Measurements from ENCODE around the gene SQSTM1. TPM values are rescaled to one million over a fixed set of nuclear protein-coding genes. Genes with fewer than 3 reads are reported as not detected.

The SQSTM1 gene
- total and polyA plus RNA-seq, 2 donors (not counting 1 experiment from before 2014, with no cell fraction given): 72.2 to 400 TPM

DNA sequence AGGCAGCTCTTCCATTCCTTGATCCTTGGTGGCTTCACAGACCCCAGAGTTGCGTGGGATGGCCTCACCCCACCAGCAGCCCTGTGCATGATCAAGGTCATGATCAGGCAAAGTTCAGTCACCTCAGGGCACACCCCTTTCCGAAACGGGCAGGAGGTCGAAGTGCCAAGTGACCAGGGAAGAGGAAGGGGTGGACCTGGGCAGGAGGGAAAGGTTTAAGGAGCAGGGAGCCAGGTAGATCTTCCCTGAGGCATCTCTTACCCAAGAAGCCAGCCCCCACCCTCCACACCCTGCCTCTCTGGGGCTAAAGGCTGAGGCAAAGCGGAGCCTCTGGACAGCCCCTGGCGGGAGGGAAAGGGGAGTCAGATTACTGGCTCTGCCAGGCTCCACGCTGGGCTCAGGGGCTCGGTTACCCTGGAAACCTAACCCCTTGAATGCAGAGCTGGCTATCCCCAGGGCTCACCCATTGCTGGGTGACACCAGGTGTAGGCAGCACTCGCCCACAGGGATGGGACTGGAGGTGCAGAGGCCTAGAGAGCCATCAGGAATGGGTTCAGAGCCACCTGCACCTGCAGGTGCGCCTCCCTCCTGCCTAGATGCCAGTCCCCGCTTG is 17.6 kb upstream of the SQSTM1 start:
- Histone ChIP-seq H2AFZ (ENCODE audit: insufficient read depth, low read depth, low read length, poor library complexity, severe bottlenecking) (no peak overlapping the region), H3K79me2 (ENCODE audit: control insufficient read depth, insufficient read depth, low read length) (peaks cover 39% of the 10 kb centered on the region), H3K4me3 (ENCODE audit: control extremely low read depth in 1 of 5, extremely low read depth in 1 of 5, insufficient read depth in 1 of 5, low read depth in 2 of 5, low read length in 4 of 5) (no peak overlapping the region), H3K9me3 (ENCODE audit: control extremely low read depth in 1 of 3, control insufficient read depth in 2 of 3, insufficient read depth in 1 of 3, low read length in 2 of 3) (no peaks in the 10 kb centered on the region), H4K20me1 (ENCODE audit: control insufficient read depth, insufficient read depth, low read length, poor library complexity, severe bottlenecking) (peaks cover 59% of the 10 kb centered on the region), H3K27ac (ENCODE audit: low read length in 2 of 2) (no peak overlapping the region), H3K4me2 (replicated peaks; ENCODE audit: low read depth, low read length, poor library complexity, severe bottlenecking) (peak overlapping the region; percentile 94), H3K36me3 (replicated peaks in 1 of 2; ENCODE audit: control extremely low read depth in 1 of 2, control insufficient read depth in 1 of 2, extremely low read depth in 1 of 2, insufficient read depth in 2 of 2, low read length in 1 of 2) (peaks cover 0 to 29% of the 10 kb centered on the region in 2 experiments), H3K4me1 (ENCODE audit: control insufficient read depth in 2 of 2, insufficient read depth in 2 of 2, low read length in 2 of 2) (peaks cover 28 to 36% of the 10 kb centered on the region in 2 donors), H3K27me3 (replicated peaks in 1 of 4; ENCODE audit: control extremely low read depth in 1 of 4, control insufficient read depth in 3 of 4, insufficient read depth in 4 of 4, low read length in 3 of 4) (no peaks in the 10 kb centered on the region), H3K9ac (ENCODE audit: low read length) (no peak overlapping the region)
- DNase-seq (peak; percentile 19), ATAC-seq (ENCODE audit: low read depth) (no peak)
- intact Hi-C loops (cut with micrococcal nuclease): loop anchor here (1.0 to 5.0 kb wide), 5 partner anchors 34 to 269 kb away; partner anchors contain the start of genes RNF130 and TBC1D9B
- H3K27ac Mint-ChIP-seq: no peak overlapping the region
- TF ChIP-seq EZH2 (IDR thresholded peaks at IDR 0.05; ENCODE audit: borderline replicate concordance, insufficient read depth, low read depth, low read length, poor library complexity, severe bottlenecking) (no peak), CTCF (IDR thresholded peaks at IDR 0.05) (no peak)
- H3K27me3 Mint-ChIP-seq: no peaks in the 10 kb centered on the region
- H3K4me1 Mint-ChIP-seq: peaks cover 30% of the 10 kb centered on the region
- POLR2A ChIA-PET: interaction anchor here (0.5 to 1.6 kb wide), 5 partner anchors 8 to 168 kb away, joined by 3 to 21 read pairs (median 4); partner anchors contain the start of gene SQSTM1
- CTCF ChIA-PET: interaction anchor here (0.7 to 2.6 kb wide), 15 partner anchors 11 to 289 kb away, joined by 3 to 35 read pairs (median 7); no protein-coding TSS in a partner anchor
- WGBS (ENCODE audit: insufficient coverage): 75% methylated on average over 8 of the region's 11 CpGs
- no peak overlapping the region for H3K4me3 Mint-ChIP-seq
- no peaks in the 10 kb centered on the region for H3K9me3 Mint-ChIP-seq (ENCODE audit: insufficient read depth)

All from B cell (primary cell).